Measurements from ENCODE around the gene ATG4A. TPM values are rescaled to one million over a fixed set of nuclear protein-coding genes. Genes with fewer than 3 reads are reported as not detected.

The ATG4A gene
- total and polyA plus RNA-seq, 9 of the 15 experiments (the other 6 are each of a cell fraction or from before 2014, with no cell fraction given) = 7.3 to 24.5 (median 16.6) TPM

GRCh38 chrX:108088511-108088910, 3.1 kb upstream of the ATG4A start (continued):
- TF ChIP-seq, protein P1, sequence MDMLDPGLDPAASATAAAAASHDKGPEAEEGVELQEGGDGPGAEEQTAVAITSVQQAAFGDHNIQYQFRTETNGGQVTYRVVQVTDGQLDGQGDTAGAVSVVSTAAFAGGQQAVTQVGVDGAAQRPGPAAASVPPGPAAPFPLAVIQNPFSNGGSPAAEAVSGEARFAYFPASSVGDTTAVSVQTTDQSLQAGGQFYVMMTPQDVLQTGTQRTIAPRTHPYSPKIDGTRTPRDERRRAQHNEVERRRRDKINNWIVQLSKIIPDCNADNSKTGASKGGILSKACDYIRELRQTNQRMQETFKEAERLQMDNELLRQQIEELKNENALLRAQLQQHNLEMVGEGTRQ (CRISPR knock-in tag; IDR thresholded peaks at IDR 0.05) = no peak
- TF ChIP-seq FOS (IDR thresholded peaks at IDR 0.05; ENCODE audit: extremely low read depth, insufficient read length) (no peak), NEUROD1 (IDR thresholded peaks at IDR 0.05; ENCODE audit: borderline replicate concordance, low read depth, low read length, partially characterized antibody) (no peak), ELF1 (tag; IDR thresholded peaks at IDR 0.05) (no peak), ZKSCAN1 (IDR thresholded peaks at IDR 0.05; ENCODE audit: low read depth, low read length) (no peak), KLF1 (tag; IDR thresholded peaks at IDR 0.05) (no peak), MCM5 (IDR thresholded peaks at IDR 0.05; ENCODE audit: low read depth) (no peak), ZFP1 (CRISPR knock-in tag; IDR thresholded peaks at IDR 0.05) (no peak), TRIM24 (IDR thresholded peaks at IDR 0.05) (peak; percentile 77 to 86), ZNF449 (CRISPR knock-in tag; IDR thresholded peaks at IDR 0.05) (no peak), FIP1L1 (IDR thresholded peaks at IDR 0.05; ENCODE audit: low read depth, low read length, poor library complexity, severe bottlenecking) (no peak), MCM2 (IDR thresholded peaks at IDR 0.05; ENCODE audit: low read depth) (no peak), ZNF589 (CRISPR knock-in tag; IDR thresholded peaks at IDR 0.05; ENCODE audit: low read depth) (no peak), CREB3L1 (IDR thresholded peaks at IDR 0.05; ENCODE audit: borderline replicate concordance, low read depth) (no peak), HNRNPH1 (optimal IDR thresholded peaks at IDR 0.05; ENCODE audit: low read depth, low read length) (no peak)
- TF ChIP-seq, protein P2, sequence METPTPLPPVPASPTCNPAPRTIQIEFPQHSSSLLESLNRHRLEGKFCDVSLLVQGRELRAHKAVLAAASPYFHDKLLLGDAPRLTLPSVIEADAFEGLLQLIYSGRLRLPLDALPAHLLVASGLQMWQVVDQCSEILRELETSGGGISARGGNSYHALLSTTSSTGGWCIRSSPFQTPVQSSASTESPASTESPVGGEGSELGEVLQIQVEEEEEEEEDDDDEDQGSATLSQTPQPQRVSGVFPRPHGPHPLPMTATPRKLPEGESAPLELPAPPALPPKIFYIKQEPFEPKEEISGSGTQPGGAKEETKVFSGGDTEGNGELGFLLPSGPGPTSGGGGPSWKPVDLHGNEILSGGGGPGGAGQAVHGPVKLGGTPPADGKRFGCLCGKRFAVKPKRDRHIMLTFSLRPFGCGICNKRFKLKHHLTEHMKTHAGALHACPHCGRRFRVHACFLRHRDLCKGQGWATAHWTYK (CRISPR knock-in tag; IDR thresholded peaks at IDR 0.05) = 0 out of 2 replicates have a peak, but pooled peaks have one; percentile 16
- TF ChIP-seq, protein P3, sequence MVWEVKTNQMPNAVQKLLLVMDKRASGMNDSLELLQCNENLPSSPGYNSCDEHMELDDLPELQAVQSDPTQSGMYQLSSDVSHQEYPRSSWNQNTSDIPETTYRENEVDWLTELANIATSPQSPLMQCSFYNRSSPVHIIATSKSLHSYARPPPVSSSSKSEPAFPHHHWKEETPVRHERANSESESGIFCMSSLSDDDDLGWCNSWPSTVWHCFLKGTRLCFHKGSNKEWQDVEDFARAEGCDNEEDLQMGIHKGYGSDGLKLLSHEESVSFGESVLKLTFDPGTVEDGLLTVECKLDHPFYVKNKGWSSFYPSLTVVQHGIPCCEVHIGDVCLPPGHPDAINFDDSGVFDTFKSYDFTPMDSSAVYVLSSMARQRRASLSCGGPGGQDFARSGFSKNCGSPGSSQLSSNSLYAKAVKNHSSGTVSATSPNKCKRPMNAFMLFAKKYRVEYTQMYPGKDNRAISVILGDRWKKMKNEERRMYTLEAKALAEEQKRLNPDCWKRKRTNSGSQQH (CRISPR knock-in tag; IDR thresholded peaks at IDR 0.05) = no peak
- TF ChIP-seq, protein P4, sequence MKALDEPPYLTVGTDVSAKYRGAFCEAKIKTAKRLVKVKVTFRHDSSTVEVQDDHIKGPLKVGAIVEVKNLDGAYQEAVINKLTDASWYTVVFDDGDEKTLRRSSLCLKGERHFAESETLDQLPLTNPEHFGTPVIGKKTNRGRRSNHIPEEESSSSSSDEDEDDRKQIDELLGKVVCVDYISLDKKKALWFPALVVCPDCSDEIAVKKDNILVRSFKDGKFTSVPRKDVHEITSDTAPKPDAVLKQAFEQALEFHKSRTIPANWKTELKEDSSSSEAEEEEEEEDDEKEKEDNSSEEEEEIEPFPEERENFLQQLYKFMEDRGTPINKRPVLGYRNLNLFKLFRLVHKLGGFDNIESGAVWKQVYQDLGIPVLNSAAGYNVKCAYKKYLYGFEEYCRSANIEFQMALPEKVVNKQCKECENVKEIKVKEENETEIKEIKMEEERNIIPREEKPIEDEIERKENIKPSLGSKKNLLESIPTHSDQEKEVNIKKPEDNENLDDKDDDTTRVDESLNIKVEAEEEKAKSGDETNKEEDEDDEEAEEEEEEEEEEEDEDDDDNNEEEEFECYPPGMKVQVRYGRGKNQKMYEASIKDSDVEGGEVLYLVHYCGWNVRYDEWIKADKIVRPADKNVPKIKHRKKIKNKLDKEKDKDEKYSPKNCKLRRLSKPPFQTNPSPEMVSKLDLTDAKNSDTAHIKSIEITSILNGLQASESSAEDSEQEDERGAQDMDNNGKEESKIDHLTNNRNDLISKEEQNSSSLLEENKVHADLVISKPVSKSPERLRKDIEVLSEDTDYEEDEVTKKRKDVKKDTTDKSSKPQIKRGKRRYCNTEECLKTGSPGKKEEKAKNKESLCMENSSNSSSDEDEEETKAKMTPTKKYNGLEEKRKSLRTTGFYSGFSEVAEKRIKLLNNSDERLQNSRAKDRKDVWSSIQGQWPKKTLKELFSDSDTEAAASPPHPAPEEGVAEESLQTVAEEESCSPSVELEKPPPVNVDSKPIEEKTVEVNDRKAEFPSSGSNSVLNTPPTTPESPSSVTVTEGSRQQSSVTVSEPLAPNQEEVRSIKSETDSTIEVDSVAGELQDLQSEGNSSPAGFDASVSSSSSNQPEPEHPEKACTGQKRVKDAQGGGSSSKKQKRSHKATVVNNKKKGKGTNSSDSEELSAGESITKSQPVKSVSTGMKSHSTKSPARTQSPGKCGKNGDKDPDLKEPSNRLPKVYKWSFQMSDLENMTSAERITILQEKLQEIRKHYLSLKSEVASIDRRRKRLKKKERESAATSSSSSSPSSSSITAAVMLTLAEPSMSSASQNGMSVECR (CRISPR knock-in tag; IDR thresholded peaks at IDR 0.05) = no peak

Measured in K562 (cell line).